Measurements from ENCODE around the gene ZNF268.

The ZNF268 gene

GRCh38 chr12:133215724-133216123, 34.4 kb downstream of the ZNF268 start (continued):
- TF ChIP-seq, protein P1, sequence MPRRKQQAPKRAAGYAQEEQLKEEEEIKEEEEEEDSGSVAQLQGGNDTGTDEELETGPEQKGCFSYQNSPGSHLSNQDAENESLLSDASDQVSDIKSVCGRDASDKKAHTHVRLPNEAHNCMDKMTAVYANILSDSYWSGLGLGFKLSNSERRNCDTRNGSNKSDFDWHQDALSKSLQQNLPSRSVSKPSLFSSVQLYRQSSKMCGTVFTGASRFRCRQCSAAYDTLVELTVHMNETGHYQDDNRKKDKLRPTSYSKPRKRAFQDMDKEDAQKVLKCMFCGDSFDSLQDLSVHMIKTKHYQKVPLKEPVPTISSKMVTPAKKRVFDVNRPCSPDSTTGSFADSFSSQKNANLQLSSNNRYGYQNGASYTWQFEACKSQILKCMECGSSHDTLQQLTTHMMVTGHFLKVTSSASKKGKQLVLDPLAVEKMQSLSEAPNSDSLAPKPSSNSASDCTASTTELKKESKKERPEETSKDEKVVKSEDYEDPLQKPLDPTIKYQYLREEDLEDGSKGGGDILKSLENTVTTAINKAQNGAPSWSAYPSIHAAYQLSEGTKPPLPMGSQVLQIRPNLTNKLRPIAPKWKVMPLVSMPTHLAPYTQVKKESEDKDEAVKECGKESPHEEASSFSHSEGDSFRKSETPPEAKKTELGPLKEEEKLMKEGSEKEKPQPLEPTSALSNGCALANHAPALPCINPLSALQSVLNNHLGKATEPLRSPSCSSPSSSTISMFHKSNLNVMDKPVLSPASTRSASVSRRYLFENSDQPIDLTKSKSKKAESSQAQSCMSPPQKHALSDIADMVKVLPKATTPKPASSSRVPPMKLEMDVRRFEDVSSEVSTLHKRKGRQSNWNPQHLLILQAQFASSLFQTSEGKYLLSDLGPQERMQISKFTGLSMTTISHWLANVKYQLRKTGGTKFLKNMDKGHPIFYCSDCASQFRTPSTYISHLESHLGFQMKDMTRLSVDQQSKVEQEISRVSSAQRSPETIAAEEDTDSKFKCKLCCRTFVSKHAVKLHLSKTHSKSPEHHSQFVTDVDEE (CRISPR knock-in tag; IDR thresholded peaks at IDR 0.05), result no peak
- TF ChIP-seq ESRRG (CRISPR knock-in tag; IDR thresholded peaks at IDR 0.05), result no peak
- no peak for TF ChIP-seq TOX (CRISPR knock-in tag; IDR thresholded peaks at IDR 0.05; ENCODE audit: borderline replicate concordance)
- TF ChIP-seq CSDC2 (CRISPR knock-in tag; IDR thresholded peaks at IDR 0.05), result no peak
- TF ChIP-seq GLIS3 (CRISPR knock-in tag; IDR thresholded peaks at IDR 0.05), result no peak
- no peak for TF ChIP-seq ZFP30 (CRISPR knock-in tag; IDR thresholded peaks at IDR 0.05)
- no peak for TF ChIP-seq ZNF565 (CRISPR knock-in tag; conservative IDR thresholded peaks at IDR 0.05; ENCODE audit: low read depth)
- TF ChIP-seq SNAI2 (CRISPR knock-in tag; IDR thresholded peaks at IDR 0.05), result no peak

DNA sequence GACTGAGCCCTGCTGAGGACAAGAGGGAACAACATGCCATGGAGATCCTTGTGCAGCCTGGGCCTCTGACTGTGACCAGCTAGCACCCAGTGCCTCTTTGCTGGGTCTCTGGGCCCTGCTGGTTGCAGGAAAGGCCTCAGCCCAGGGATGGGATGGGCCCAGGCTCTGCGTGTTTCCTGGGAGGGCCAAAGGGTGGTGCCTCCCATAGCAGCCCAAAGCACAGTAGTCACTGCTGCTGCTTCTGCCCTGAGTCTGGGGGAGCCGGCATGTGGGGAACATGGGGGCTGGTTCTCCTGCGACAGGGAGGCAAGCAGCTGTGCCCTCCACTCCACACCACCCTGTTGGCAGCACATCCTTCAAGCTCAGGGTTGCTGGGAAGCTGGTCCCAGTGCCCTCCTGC, 35.9 kb downstream of the ZNF268 start:
- no peak for ATAC-seq
- TF ChIP-seq ZNF8 (CRISPR knock-in tag; IDR thresholded peaks at IDR 0.05) (no peak), GLIS3 (CRISPR knock-in tag; IDR thresholded peaks at IDR 0.05) (no peak), RARB (CRISPR knock-in tag; IDR thresholded peaks at IDR 0.05) (no peak), ZNF565 (CRISPR knock-in tag; conservative IDR thresholded peaks at IDR 0.05; ENCODE audit: low read depth) (no peak), ZNF70 (CRISPR knock-in tag; IDR thresholded peaks at IDR 0.05) (no peak), PPARA (CRISPR knock-in tag; IDR thresholded peaks at IDR 0.05; ENCODE audit: borderline replicate concordance) (no peak)

- no peak for ATAC-seq
- TF ChIP-seq ISL1 (CRISPR knock-in tag; IDR thresholded peaks at IDR 0.05) (no peak), ZFP30 (CRISPR knock-in tag; IDR thresholded peaks at IDR 0.05) (no peak), RARB (CRISPR knock-in tag; IDR thresholded peaks at IDR 0.05) (no peak), ZFP3 (CRISPR knock-in tag; IDR thresholded peaks at IDR 0.05) (no peak), POU6F1 (CRISPR knock-in tag; IDR thresholded peaks at IDR 0.05; ENCODE audit: borderline replicate concordance, low read depth) (no peak), CREB5 (CRISPR knock-in tag; IDR thresholded peaks at IDR 0.05; ENCODE audit: low read depth) (no peak), TOX (CRISPR knock-in tag; IDR thresholded peaks at IDR 0.05; ENCODE audit: borderline replicate concordance) (no peak), ZNF70 (CRISPR knock-in tag; IDR thresholded peaks at IDR 0.05) (no peak), ZNF565 (CRISPR knock-in tag; conservative IDR thresholded peaks at IDR 0.05; ENCODE audit: low read depth) (no peak), TCF4 (CRISPR knock-in tag; IDR thresholded peaks at IDR 0.05; ENCODE audit: borderline replicate concordance) (no peak)
Observed at GRCh38 chr12:133220521-133220920, 39.2 kb downstream of the ZNF268 start.

- TF ChIP-seq GLIS3 (CRISPR knock-in tag; IDR thresholded peaks at IDR 0.05), result no peak
- no peak for TF ChIP-seq ARNTL (CRISPR knock-in tag; IDR thresholded peaks at IDR 0.05; ENCODE audit: borderline replicate concordance, low read depth)
- TF ChIP-seq ZNF8 (CRISPR knock-in tag; IDR thresholded peaks at IDR 0.05), result no peak
- TF ChIP-seq SNAI2 (CRISPR knock-in tag; IDR thresholded peaks at IDR 0.05), result no peak
- ATAC-seq, result no peak
Observed at GRCh38 chr12:133221241-133221640, 39.9 kb downstream of the ZNF268 start.

DNA sequence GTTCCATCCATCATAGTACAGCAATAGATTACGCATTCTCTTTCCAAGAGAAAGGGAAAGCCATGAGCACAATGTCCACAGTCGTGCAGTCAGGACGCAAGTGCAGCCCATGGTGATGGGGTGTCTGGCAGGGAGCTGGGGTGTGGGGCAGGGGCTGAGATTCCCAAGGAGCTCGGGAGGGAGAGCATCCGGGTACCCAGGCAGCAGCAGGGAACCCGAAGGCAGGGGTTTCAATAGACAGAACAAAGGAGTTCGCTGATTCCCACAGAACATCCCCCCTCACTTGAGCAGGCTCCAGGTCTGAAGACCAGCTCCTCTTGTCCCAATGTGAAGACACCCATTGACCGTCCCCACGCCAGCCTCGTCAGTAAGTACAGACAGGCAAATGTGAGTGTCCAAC, 40.9 kb downstream of the ZNF268 start:
- no peak for ATAC-seq
- no peak for TF ChIP-seq ARNTL (CRISPR knock-in tag; IDR thresholded peaks at IDR 0.05; ENCODE audit: borderline replicate concordance, low read depth)
- no peak for TF ChIP-seq ESRRG (CRISPR knock-in tag; IDR thresholded peaks at IDR 0.05)
- no peak for TF ChIP-seq ISL1 (CRISPR knock-in tag; IDR thresholded peaks at IDR 0.05)
- no peak for TF ChIP-seq OSR1 (CRISPR knock-in tag; IDR thresholded peaks at IDR 0.05)
- no peak for TF ChIP-seq TOX (CRISPR knock-in tag; IDR thresholded peaks at IDR 0.05; ENCODE audit: borderline replicate concordance)
- TF ChIP-seq PPARA (CRISPR knock-in tag; IDR thresholded peaks at IDR 0.05; ENCODE audit: borderline replicate concordance), result no peak
- no peak for TF ChIP-seq ZNF70 (CRISPR knock-in tag; IDR thresholded peaks at IDR 0.05)
- TF ChIP-seq, protein P1 (CRISPR knock-in tag; IDR thresholded peaks at IDR 0.05), result no peak
- TF ChIP-seq SNAI2 (CRISPR knock-in tag; IDR thresholded peaks at IDR 0.05), result no peak
- no peak for TF ChIP-seq ZNF8 (CRISPR knock-in tag; IDR thresholded peaks at IDR 0.05)
- TF ChIP-seq POU6F1 (CRISPR knock-in tag; IDR thresholded peaks at IDR 0.05; ENCODE audit: borderline replicate concordance, low read depth), result no peak
- no peak for TF ChIP-seq CREB5 (CRISPR knock-in tag; IDR thresholded peaks at IDR 0.05; ENCODE audit: low read depth)
